IMR-90 (cell line): ENCODE data around the gene TFAP2B. TPM values are rescaled to one million over a fixed set of nuclear protein-coding genes. Genes with fewer than 3 reads are reported as not detected.

Source experiments
- ATAC-seq: fragments of 200-7000 bp; cut with Tn5 transposase; 2 replicates; pipeline ENCODE4 v1.9.1; 2020; ENCODE audit warnings: low read depth, mild to moderate bottlenecking, moderate library complexity
- BruUV-seq: library from RNA; stranded (reverse); fragments of 400-500 nt; replicated peaks from 2 replicates; lab custom pipeline; 2021; lab: Mats Ljungman, UMichigan
- CTCF ChIA-PET: fragments of 300-600 bp; formaldehyde crosslinking; extraction: SDS; loops from one replicate; lab custom pipeline; 2021; ENCODE audit warnings: antibody characterized with exemption; lab: Yijun Ruan, JAX
- POLR2A ChIA-PET: fragments of 300-600 bp; sonication (Branson Sonifier 250); formaldehyde crosslinking; loops from one replicate; lab custom pipeline; 2022; ENCODE audit warnings: antibody characterized with exemption; ENCODE audit not compliant: unreplicated experiment; lab: Charles Lee
- DNase-seq: peaks from one replicate; pipeline ENCODE4 v3.0.0; 2013
- H2AFZ ChIP-seq: replicated peaks from 2 replicates; pipeline ENCODE3; 2013; ENCODE audit warnings: low read length, mild to moderate bottlenecking; ENCODE audit not compliant: poor library complexity
- H2AK5ac ChIP-seq: 2 replicates; pipeline ENCODE4 v1.6.1; 2013; ENCODE audit warnings: low read depth, low read length, inconsistent platforms
- H2AK9ac ChIP-seq: replicated peaks from 2 replicates; pipeline ENCODE3; 2013; ENCODE audit warnings: mild to moderate bottlenecking, low read depth, low read length, moderate library complexity; ENCODE audit not compliant: poor library complexity
- H2BK120ac ChIP-seq: 2 replicates; pipeline ENCODE4 v1.6.1; 2013; ENCODE audit warnings: low read depth, low read length, inconsistent platforms
- H2BK15ac ChIP-seq: 3 replicates; pipeline ENCODE4 v1.6.1; 2013; ENCODE audit warnings: low read depth, low read length, inconsistent platforms
- H2BK20ac ChIP-seq: 2 replicates; pipeline ENCODE4 v1.6.1; 2013; ENCODE audit warnings: low read depth, mild to moderate bottlenecking, inconsistent platforms, low read length, moderate library complexity
- H2BK5ac ChIP-seq: 2 replicates; pipeline ENCODE4 v1.6.1; 2013; ENCODE audit warnings: mild to moderate bottlenecking, low read depth, low read length, inconsistent platforms; ENCODE audit not compliant: poor library complexity, severe bottlenecking
- H3K14ac ChIP-seq: replicated peaks from 2 replicates; pipeline ENCODE4 v1.6.1; 2013; ENCODE audit warnings: low read depth, low read length, inconsistent platforms
- H3K18ac ChIP-seq: 2 replicates; pipeline ENCODE4 v1.6.1; 2013; ENCODE audit warnings: low read depth, low read length, control low read depth
- H3K23ac ChIP-seq: 2 replicates; pipeline ENCODE4 v1.6.1; 2013; ENCODE audit warnings: low read depth, low read length, inconsistent platforms
- H3K27ac ChIP-seq: 2 replicates; pipeline ENCODE4 v1.5.1; 2013; ENCODE audit warnings: mild to moderate bottlenecking, control low read depth, low read length; ENCODE audit not compliant: insufficient read depth
- H3K27me3 ChIP-seq: 2 replicates; pipeline ENCODE4 v1.6.1; 2013; ENCODE audit warnings: low read length; ENCODE audit not compliant: control insufficient read depth, insufficient read depth
- H3K36me3 ChIP-seq: 2 replicates; pipeline ENCODE4 v1.6.1; 2013; ENCODE audit warnings: low read length, mixed read lengths; ENCODE audit not compliant: control insufficient read depth, insufficient read depth
- H3K4ac ChIP-seq: 2 replicates; pipeline ENCODE4 v1.6.1; 2013; ENCODE audit warnings: low read depth, low read length, inconsistent platforms
- H3K4me1 ChIP-seq: 2 replicates; pipeline ENCODE4 v1.6.1; 2013; ENCODE audit warnings: low read length, mixed read lengths; ENCODE audit not compliant: control insufficient read depth, insufficient read depth
- H3K4me2 ChIP-seq: 2 replicates; pipeline ENCODE4 v1.6.1; 2013; ENCODE audit warnings: low read depth, mild to moderate bottlenecking, control low read depth, low read length, moderate library complexity
- H3K4me3 ChIP-seq: 2 replicates; pipeline ENCODE4 v1.5.1; 2013; ENCODE audit warnings: low read depth, mild to moderate bottlenecking, control low read depth, low read length, moderate library complexity; ENCODE audit not compliant: insufficient read depth
- H3K56ac ChIP-seq: 2 replicates; pipeline ENCODE4 v1.6.1; 2013; ENCODE audit warnings: low read length, inconsistent platforms; ENCODE audit not compliant: insufficient read depth; ENCODE audit errors: extremely low read depth
- H3K79me1 ChIP-seq, 2 experiments: 2 replicates each; pipeline ENCODE4 v1.6.1; 2013; ENCODE audit warnings: low read length in 2 of 2, inconsistent platforms in 1 of 2, low read depth in 1 of 2
- H3K9ac ChIP-seq: 2 replicates; pipeline ENCODE4 v1.6.1; 2013; ENCODE audit warnings: low read depth, low read length, control low read depth
- H3K9me1 ChIP-seq: 2 replicates; pipeline ENCODE4 v1.6.1; 2013; ENCODE audit warnings: low read length, inconsistent platforms; ENCODE audit not compliant: insufficient read depth
- H3K9me3 ChIP-seq: 2 replicates; pipeline ENCODE4 v1.6.1; 2013; ENCODE audit warnings: low read length; ENCODE audit not compliant: control insufficient read depth, insufficient read depth
- H4K20me1 ChIP-seq: 2 replicates; pipeline ENCODE4 v1.6.1; 2013; ENCODE audit warnings: low read length, inconsistent platforms; ENCODE audit not compliant: insufficient read depth
- H4K5ac ChIP-seq: 2 replicates; pipeline ENCODE4 v1.6.1; 2013; ENCODE audit warnings: mild to moderate bottlenecking, low read depth, low read length, control low read depth
- H4K8ac ChIP-seq, 2 experiments: 2 replicates each; pipeline ENCODE4 v1.6.1; 2013; ENCODE audit warnings: low read depth in 2 of 2, low read length in 2 of 2, control low read depth in 1 of 2, inconsistent platforms in 1 of 2
- H4K91ac ChIP-seq: 2 replicates; pipeline ENCODE4 v1.6.1; 2013; ENCODE audit warnings: low read depth, low read length, inconsistent platforms; ENCODE audit not compliant: insufficient read depth
- BHLHE40 ChIP-seq: fragments of 150-350 bp; IDR thresholded peaks from 2 replicates; pipeline ENCODE4 v1.6.1; 2016; ENCODE audit warnings: mild to moderate bottlenecking, low read depth, low read length
- CEBPB ChIP-seq: IDR thresholded peaks from 2 replicates; pipeline ENCODE4 v1.6.1; 2012; ENCODE audit warnings: low read depth, low read length, improper control_type of control experiment
- CHD1 ChIP-seq: IDR thresholded peaks from 2 replicates; pipeline ENCODE4 v1.6.1; 2012; ENCODE audit warnings: low read depth, low read length, improper control_type of control experiment
- CTCF ChIP-seq: conservative IDR thresholded peaks from 2 replicates; pipeline ENCODE4 v1.5.1; 2012; ENCODE audit warnings: mild to moderate bottlenecking, low read depth, low read length, improper control_type of control experiment
- ELK1 ChIP-seq: fragments of 150-350 bp; IDR thresholded peaks from 2 replicates; pipeline ENCODE4 v1.6.1; 2016; ENCODE audit warnings: low read depth, mild to moderate bottlenecking, low read length, moderate library complexity, borderline replicate concordance
- FOS ChIP-seq: fragments of 150-350 bp; IDR thresholded peaks from 2 replicates; pipeline ENCODE4 v1.6.1; 2016; ENCODE audit warnings: low read depth, low read length
- MAFK ChIP-seq: IDR thresholded peaks from 2 replicates; pipeline ENCODE4 v1.6.1; 2012; ENCODE audit warnings: low read depth, low read length, improper control_type of control experiment
- MAZ ChIP-seq: IDR thresholded peaks from 2 replicates; pipeline ENCODE4 v1.6.1; 2012; ENCODE audit warnings: low read depth, mild to moderate bottlenecking, low read length, improper control_type of control experiment, moderate library complexity, borderline replicate concordance
- MXI1 ChIP-seq: IDR thresholded peaks from 2 replicates; pipeline ENCODE4 v1.6.1; 2012; ENCODE audit warnings: low read depth, mild to moderate bottlenecking, low read length, moderate library complexity, borderline replicate concordance
- NFE2L2 ChIP-seq: fragments of 150-350 bp; IDR thresholded peaks from 2 replicates; pipeline ENCODE4 v1.6.1; 2016; ENCODE audit warnings: low read depth, mild to moderate bottlenecking, low read length
- POLR2A ChIP-seq: IDR thresholded peaks from 2 replicates; pipeline ENCODE4 v1.6.1; 2012; ENCODE audit warnings: mild to moderate bottlenecking, low read depth, low read length
- RAD21 ChIP-seq: IDR thresholded peaks from 2 replicates; pipeline ENCODE4 v1.6.1; 2012; ENCODE audit warnings: low read length, improper control_type of control experiment
- RCOR1 ChIP-seq: IDR thresholded peaks from 2 replicates; pipeline ENCODE4 v1.6.1; 2012; ENCODE audit warnings: mild to moderate bottlenecking, low read length, improper control_type of control experiment; ENCODE audit not compliant: insufficient replicate concordance
- RFX5 ChIP-seq: IDR thresholded peaks from 2 replicates; pipeline ENCODE4 v1.8.0; 2012; ENCODE audit warnings: low read depth, mild to moderate bottlenecking, low read length, moderate library complexity
- SMC3 ChIP-seq: fragments of 150-350 bp; IDR thresholded peaks from 2 replicates; pipeline ENCODE4 v1.6.1; 2016; ENCODE audit warnings: low read depth, mild to moderate bottlenecking, antibody characterized with exemption, low read length, moderate library complexity
- USF2 ChIP-seq: fragments of 150-350 bp; IDR thresholded peaks from 2 replicates; pipeline ENCODE4 v1.6.1; 2017; ENCODE audit warnings: mild to moderate bottlenecking, antibody characterized with exemption, low read length, low read depth
- WGBS, 2 experiments: methylation state at CpG; one replicate each; pipeline versions ENCODE4 v1.1.5 to v1.1.7; 2013; ENCODE audit warnings: missing lambda C conversion rate in 2 of 2; ENCODE audit not compliant: insufficient read length in 1 of 2; ENCODE audit errors: extremely low coverage in 2 of 2; 5-methylcytosine and 5-hydroxymethylcytosine counted together
- dilution Hi-C: fragments of 300-500 bp; cut with HindIII; formaldehyde crosslinking; loops from one replicate; pipeline ENCODE4 v1.14.3; 2018; ENCODE audit warnings: low sequenced_read_pairs; ENCODE audit not compliant: unreplicated experiment
- in situ Hi-C: fragments of 300-500 bp; cut with MboI; formaldehyde crosslinking; loops from 3 replicates; pipeline ENCODE4 v1.14.3; 2019; ENCODE audit warnings: low sequenced_read_pairs, inconsistent platforms, mixed read lengths
- intact Hi-C: fragments of 100-400 bp; cut with micrococcal nuclease; formaldehyde crosslinking; loops from 2 replicates; pipeline ENCODE4 v1.10.0; 2022
- polyA plus RNA-seq, 3 experiments: library from polyadenylated mRNA; depleted of rRNA; stranded (reverse); fragments of >200 nt; gene quantifications; 2 replicates each; pipeline ENCODE4 v1.2.3, GENCODE V29; 2012; ENCODE audit warnings: low replicate concordance in 1 of 3
- total RNA-seq: library from RNA; depleted of rRNA; stranded (reverse); fragments of >200 nt; gene quantifications from 2 replicates; pipeline ENCODE4 v1.2.3, GENCODE V29; 2012

TFAP2B gene
- total and polyA plus RNA-seq, 2 of the 4 experiments (the other 2 are of a cell fraction): not detected

GRCh38 chr6:50884364-50884763 is 65.7 kb downstream of the TFAP2B start:
- no peak overlapping the region for H3K14ac ChIP-seq
- no peak overlapping the region for H3K4me2 ChIP-seq
- no peak overlapping the region for H3K4me3 ChIP-seq
- no peak overlapping the region for H2AFZ ChIP-seq
- no CpG with 5 or more reads among the region's 3 CpGs for WGBS, 2 experiments
- no peak overlapping the region for H4K91ac ChIP-seq
- H3K4me1 ChIP-seq: no peaks in the 10 kb centered on the region
- no peak overlapping the region for H2AK5ac ChIP-seq
- no peak overlapping the region for H2BK15ac ChIP-seq
- H3K18ac ChIP-seq: no peak overlapping the region
- in situ Hi-C loops (no loop called here), dilution Hi-C loops (no loop called here), intact Hi-C loops (no loop called here)
- no peak overlapping the region for H4K5ac ChIP-seq
- H4K20me1 ChIP-seq: no peaks in the 10 kb centered on the region
- ATAC-seq: no peak
- H3K9ac ChIP-seq: no peak overlapping the region
- no peaks in the 10 kb centered on the region for H3K79me1 ChIP-seq
- H2BK120ac ChIP-seq: no peak overlapping the region
- ChIA-PET POLR2A (no interaction called here), CTCF (no interaction called here)
- H3K36me3 ChIP-seq: no peaks in the 10 kb centered on the region
- H3K27me3 ChIP-seq: no peaks in the 10 kb centered on the region
- no peak for DNase-seq
- no peak overlapping the region for H2AK9ac ChIP-seq
- no peaks in the 10 kb centered on the region for H3K9me3 ChIP-seq
- BruUV-seq: no TSS peak
- no peak overlapping the region for H3K4ac ChIP-seq
- H3K27ac ChIP-seq: no peak overlapping the region
- no peak overlapping the region for H2BK5ac ChIP-seq
- no peak overlapping the region for H4K8ac ChIP-seq
- H3K9me1 ChIP-seq: no peaks in the 10 kb centered on the region
- H2BK20ac ChIP-seq: no peak overlapping the region
- TF ChIP-seq USF2 (no peak), POLR2A (no peak), RAD21 (no peak), CHD1 (no peak), NFE2L2 (no peak), MAZ (no peak), RFX5 (no peak), FOS (no peak), MAFK (no peak), CEBPB (no peak), BHLHE40 (no peak), RCOR1 (no peak), CTCF (no peak), ELK1 (no peak), SMC3 (no peak), MXI1 (no peak)
- no peak overlapping the region for H3K23ac ChIP-seq
- H3K56ac ChIP-seq: no peak overlapping the region
